Epithelial cell of esophagus (primary cell): ENCODE data around the gene TMEM219.
"Not testable (repeated sequence)": the region's sequence is repeated elsewhere in the genome, so short reads cannot be mapped to it uniquely, and the experiment has no call there.

Experiments used
- DNase-seq: peaks from one replicate; pipeline ENCODE4 v3.0.0; 2010; ENCODE audit warnings: low read depth
- H3K4me3 ChIP-seq: 2 replicates; pipeline ENCODE4 v1.5.1; 2011; ENCODE audit warnings: mild to moderate bottlenecking, low read length, control low read depth
- CTCF ChIP-seq: IDR thresholded peaks from 2 replicates; pipeline ENCODE4 v1.5.1; 2011; ENCODE audit warnings: low read depth, mild to moderate bottlenecking, low read length, control low read depth, inconsistent platforms; ENCODE audit not compliant: insufficient read depth; ENCODE audit errors: missing control alignments

Gene TMEM219

GRCh38 chr16:29958756-29959155 is 3.1 kb upstream of the TMEM219 start:
- H3K4me3 ChIP-seq, result no peak overlapping the region
- TF ChIP-seq CTCF, result no peak
- DNase-seq, result no peak

- DNase-seq, result no peak
- no peak overlapping the region for H3K4me3 ChIP-seq
- TF ChIP-seq CTCF, result no peak
Observed at GRCh38 chr16:29959293-29959692, 2.6 kb upstream of the TMEM219 start.

GRCh38 chr16:29959821-29960220 is 2.1 kb upstream of the TMEM219 start:
- H3K4me3 ChIP-seq, DNase-seq: not testable (repeated sequence)

GRCh38 chr16:29961127-29961478 is 776 bp upstream of the TMEM219 start:
- DNase-seq, result no peak
- peak overlapping the region; percentile 55 for H3K4me3 ChIP-seq
- no peak for TF ChIP-seq CTCF

- DNase-seq, result peak; percentile 10
- peak overlapping the region; percentile 55 for H3K4me3 ChIP-seq
- TF ChIP-seq CTCF, result no peak
Observed at GRCh38 chr16:29962344-29962994, 590 bp downstream of the TMEM219 start.

DNA sequence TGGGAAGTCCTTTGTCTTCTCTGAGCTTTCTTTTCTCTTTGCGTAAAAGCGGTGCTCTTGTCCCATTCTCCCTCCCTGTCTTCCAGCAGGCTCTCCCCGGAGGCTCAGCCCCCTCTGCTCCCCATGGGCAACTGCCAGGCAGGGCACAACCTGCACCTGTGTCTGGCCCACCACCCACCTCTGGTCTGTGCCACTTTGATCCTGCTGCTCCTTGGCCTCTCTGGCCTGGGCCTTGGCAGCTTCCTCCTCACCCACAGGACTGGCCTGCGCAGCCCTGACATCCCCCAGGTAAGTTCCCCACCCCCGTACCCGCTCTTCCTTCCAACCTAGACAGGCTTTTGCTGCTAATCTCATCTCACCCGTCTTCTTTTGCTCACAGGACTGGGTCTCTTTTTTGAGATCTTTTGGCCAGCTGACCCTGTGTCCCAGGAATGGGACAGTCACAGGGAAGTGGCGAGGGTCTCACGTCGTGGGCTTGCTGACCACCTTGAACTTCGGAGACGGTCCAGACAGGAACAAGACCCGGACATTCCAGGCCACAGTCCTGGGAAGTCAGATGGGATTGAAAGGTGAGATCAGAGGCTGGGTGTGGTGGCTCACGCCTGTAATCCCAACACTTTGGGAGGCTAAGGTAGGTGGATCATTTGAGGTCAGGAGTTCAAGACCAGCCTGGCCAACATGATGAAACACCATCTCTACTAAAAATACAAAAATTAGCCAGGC is 1.3 kb downstream of the TMEM219 start:
- no peak for DNase-seq
- H3K4me3 ChIP-seq, result peak overlapping the region; percentile 55
- no peak for TF ChIP-seq CTCF

DNA sequence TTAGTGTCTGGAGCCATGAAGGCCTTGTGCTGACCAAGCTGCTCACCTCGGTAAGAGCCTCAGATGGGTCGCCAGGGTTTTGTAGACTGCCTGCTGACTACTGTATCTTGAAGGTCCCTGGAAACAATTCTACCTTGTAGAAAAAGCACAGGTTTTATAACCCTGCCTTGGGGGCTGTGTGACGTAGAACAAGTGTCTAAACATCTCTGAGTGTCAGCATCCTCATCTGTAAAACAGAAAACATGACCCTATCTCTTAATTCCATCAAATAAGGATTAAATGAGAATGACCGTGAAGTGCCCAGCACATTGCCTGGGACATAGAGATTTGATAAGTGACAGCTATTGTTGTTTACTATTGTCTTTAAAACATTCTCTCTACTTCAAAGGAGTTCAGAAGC is 6.3 kb downstream of the TMEM219 start:
- TF ChIP-seq CTCF, result no peak
- no peak for DNase-seq
- H3K4me3 ChIP-seq, result no peak overlapping the region
